SH-SY5Y (cell line): ENCODE measurements around the gene PTGER3.

ENCODE experiments used
- GATA2 ChIP-seq: IDR thresholded peaks from 2 replicates; pipeline ENCODE4 v1.6.1; 2011; ENCODE audit warnings: mild to moderate bottlenecking, low read depth, low read length
- GATA3 ChIP-seq: IDR thresholded peaks from 2 replicates; pipeline ENCODE4 v1.6.1; 2011; ENCODE audit warnings: low read depth, mild to moderate bottlenecking, low read length, moderate library complexity

GRCh38 chr1:70990469-70991253, 57.0 kb downstream of the PTGER3 start:
- TF ChIP-seq GATA2 = no peak
- TF ChIP-seq GATA3 = no peak
